Measurements from ENCODE around the gene BAG3. TPM values are rescaled to one million over a fixed set of nuclear protein-coding genes. Genes with fewer than 3 reads are reported as not detected.

BAG3 gene
- total RNA-seq, 6 donors from 2014 or later: 23.0 to 53.8 (median 40.3) TPM

- Histone ChIP-seq H3K27me3 (no peaks in the 10 kb centered on the region), H3K36me3 (no peaks in the 10 kb centered on the region), H3K27ac (no peak overlapping the region), H3K9me3 (no peaks in the 10 kb centered on the region), H3K4me1 (no peaks in the 10 kb centered on the region), H3K4me3 (no peak overlapping the region)
- TF ChIP-seq CTCF (IDR thresholded peaks at IDR 0.05): no peak
- no peak for TF ChIP-seq POLR2AphosphoS5 (IDR thresholded peaks at IDR 0.05)
- TF ChIP-seq EP300 (IDR thresholded peaks at IDR 0.05): no peak
- no peak for TF ChIP-seq POLR2A (IDR thresholded peaks at IDR 0.05)
- ATAC-seq (ENCODE audit: low FRiP score in 2 of 2) (no peak), DNase-seq (no peak)
- 88 to 90% methylated on average over 5 of the region's 5 CpGs for WGBS, 2 donors
Measured at GRCh38 chr10:119630300-119630699, 20.9 kb upstream of the BAG3 start.

GRCh38 chr10:119633538-119634218 lies 17.5 kb upstream of the BAG3 start:
- no peaks in the 10 kb centered on the region for H3K36me3 ChIP-seq
- DNase-seq (no peak), ATAC-seq (ENCODE audit: low FRiP score in 2 of 2) (no peak)
- H3K4me1 ChIP-seq: no peaks in the 10 kb centered on the region
- WGBS, 2 donors: 78 to 82% methylated on average over 3 of the region's 3 CpGs
- H3K9me3 ChIP-seq: no peaks in the 10 kb centered on the region
- no peak overlapping the region for H3K27ac ChIP-seq
- no peaks in the 10 kb centered on the region for H3K27me3 ChIP-seq
- H3K4me3 ChIP-seq: no peak overlapping the region
- TF ChIP-seq EP300 (IDR thresholded peaks at IDR 0.05) (no peak), CTCF (IDR thresholded peaks at IDR 0.05) (no peak), POLR2AphosphoS5 (IDR thresholded peaks at IDR 0.05) (no peak), POLR2A (IDR thresholded peaks at IDR 0.05) (no peak)

- H3K27ac ChIP-seq: no peak overlapping the region
- H3K9me3 ChIP-seq: no peaks in the 10 kb centered on the region
- H3K27me3 ChIP-seq: no peaks in the 10 kb centered on the region
- TF ChIP-seq CTCF (IDR thresholded peaks at IDR 0.05) (no peak), EP300 (IDR thresholded peaks at IDR 0.05) (no peak), POLR2A (IDR thresholded peaks at IDR 0.05) (no peak), POLR2AphosphoS5 (IDR thresholded peaks at IDR 0.05) (no peak)
- 59 to 75% methylated on average over 1 of the region's 1 CpG for WGBS, 2 donors
- DNase-seq: peak in 1 of 2 donors; percentile 43
- peak in 1 of 2 donors; percentile 87 for ATAC-seq (ENCODE audit: low FRiP score in 2 of 2)
- H3K4me1 ChIP-seq: no peaks in the 10 kb centered on the region
- no peaks in the 10 kb centered on the region for H3K36me3 ChIP-seq
- no peak overlapping the region for H3K4me3 ChIP-seq
Measured at GRCh38 chr10:119634219-119634544, 17.0 kb upstream of the BAG3 start.

- Histone ChIP-seq H3K27ac (no peak overlapping the region), H3K9me3 (no peaks in the 10 kb centered on the region), H3K36me3 (no peaks in the 10 kb centered on the region), H3K4me3 (no peak overlapping the region), H3K4me1 (no peaks in the 10 kb centered on the region), H3K27me3 (no peaks in the 10 kb centered on the region)
- TF ChIP-seq CTCF (IDR thresholded peaks at IDR 0.05) (no peak), POLR2AphosphoS5 (IDR thresholded peaks at IDR 0.05) (no peak), POLR2A (IDR thresholded peaks at IDR 0.05) (no peak), EP300 (IDR thresholded peaks at IDR 0.05) (no peak)
- WGBS, 2 donors: 77 to 78% methylated on average over 4 of the region's 4 CpGs
- no peak for ATAC-seq (ENCODE audit: low FRiP score in 2 of 2)
- DNase-seq: no peak
Measured at GRCh38 chr10:119637631-119638030, 13.5 kb upstream of the BAG3 start.

GRCh38 chr10:119638982-119639381 lies 12.2 kb upstream of the BAG3 start:
- Histone ChIP-seq H3K9me3 (no peaks in the 10 kb centered on the region), H3K36me3 (no peaks in the 10 kb centered on the region), H3K4me1 (no peaks in the 10 kb centered on the region), H3K27ac (no peak overlapping the region), H3K4me3 (no peak overlapping the region), H3K27me3 (no peaks in the 10 kb centered on the region)
- TF ChIP-seq POLR2A (IDR thresholded peaks at IDR 0.05): no peak
- TF ChIP-seq POLR2AphosphoS5 (IDR thresholded peaks at IDR 0.05): no peak
- no peak for TF ChIP-seq EP300 (IDR thresholded peaks at IDR 0.05)
- TF ChIP-seq CTCF (IDR thresholded peaks at IDR 0.05): no peak
- no peak for ATAC-seq (ENCODE audit: low FRiP score in 2 of 2)
- no peak for DNase-seq
- WGBS, 2 donors: 61 to 79% methylated on average over 6 to 7 of the region's 7 CpGs

All from upper lobe of left lung (tissue), 6 donors.